Cortex of kidney (tissue), 1 donor: ENCODE data around the gene GPR22.

Experiments used
- DNase-seq: peaks from one replicate; lab custom pipeline; 2025; lab: John Stamatoyannopoulos, UW

The GPR22 gene

GRCh38 chr7:107479303-107479702 lies 9.4 kb downstream of the GPR22 start:
- no peak for DNase-seq

- DNase-seq = no peak
Measured at GRCh38 chr7:107480932-107481331, 11.1 kb downstream of the GPR22 start.

GRCh38 chr7:107482571-107482970 lies 12.7 kb downstream of the GPR22 start:
- DNase-seq = no peak

- DNase-seq = no peak
Measured at GRCh38 chr7:107486041-107486440, 16.2 kb downstream of the GPR22 start.

GRCh38 chr7:107492875-107493274 lies 23.0 kb downstream of the GPR22 start:
- no peak for DNase-seq

- DNase-seq = no peak
Measured at GRCh38 chr7:107494315-107494751, 24.5 kb downstream of the GPR22 start.

GRCh38 chr7:107494884-107495283 lies 25.0 kb downstream of the GPR22 start:
- no peak for DNase-seq

GRCh38 chr7:107495516-107495915 lies 25.7 kb downstream of the GPR22 start:
- no peak for DNase-seq

GRCh38 chr7:107499731-107500130 lies 29.9 kb downstream of the GPR22 start:
- DNase-seq = no peak

GRCh38 chr7:107501593-107501992 lies 31.7 kb downstream of the GPR22 start:
- DNase-seq = no peak

- no peak for DNase-seq
Measured at GRCh38 chr7:107502154-107502553, 32.3 kb downstream of the GPR22 start.

- DNase-seq = no peak
Measured at GRCh38 chr7:107502797-107503196, 32.9 kb downstream of the GPR22 start.

- no peak for DNase-seq
Measured at GRCh38 chr7:107503687-107504086, 33.8 kb downstream of the GPR22 start.

GRCh38 chr7:107505362-107505761 lies 35.5 kb downstream of the GPR22 start:
- no peak for DNase-seq

GRCh38 chr7:107505997-107506673 lies 36.3 kb downstream of the GPR22 start:
- DNase-seq = no peak

GRCh38 chr7:107506674-107507339 lies 37.0 kb downstream of the GPR22 start:
- DNase-seq = no peak
